ENCODE data around the gene CCT3.

Gene CCT3

GRCh38 chr1:156276532-156276931 is 61.6 kb downstream of the CCT3 start:
- no peak for DNase-seq

DNA sequence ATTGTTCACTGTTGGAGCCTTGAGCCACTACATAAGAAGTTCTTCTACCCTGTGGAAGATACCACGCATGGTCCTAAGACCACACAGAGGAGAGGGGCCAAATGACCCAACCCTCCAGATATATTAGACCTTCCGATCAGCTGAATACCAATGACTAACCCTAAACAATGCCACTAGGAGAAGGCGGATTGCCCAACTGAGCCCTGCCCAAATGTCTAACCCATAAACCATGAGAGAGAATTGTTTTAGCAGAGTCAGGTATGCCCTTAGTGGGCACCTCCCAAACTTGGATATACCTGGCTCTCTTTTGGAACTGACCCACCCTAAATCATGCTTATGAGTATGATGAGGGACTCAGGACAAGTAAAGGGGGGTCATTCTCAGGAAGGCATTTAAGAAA is 67.8 kb downstream of the CCT3 start:
- DNase-seq = no peak

DNA sequence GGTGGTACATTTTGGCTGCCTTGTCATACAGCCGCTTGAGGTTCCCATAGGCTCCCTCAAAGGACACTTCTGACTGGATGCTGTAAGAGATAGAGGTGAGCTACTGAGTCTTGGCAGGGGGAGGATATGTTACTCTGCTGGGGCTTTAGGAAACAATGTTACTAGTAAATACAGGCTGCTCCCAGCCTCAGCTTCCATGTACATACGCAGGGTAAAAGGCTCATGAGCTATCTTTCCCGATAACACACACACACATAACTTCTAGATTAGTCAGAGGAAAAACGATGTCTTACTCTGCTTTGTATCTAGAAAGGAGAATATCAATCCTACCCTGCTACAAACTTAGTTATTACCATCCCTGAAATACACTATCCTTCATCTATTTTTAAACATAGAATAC is 69.8 kb downstream of the CCT3 start:
- no peak for DNase-seq

- DNase-seq = no peak
Measured at GRCh38 chr1:156266051-156266450, 72.0 kb downstream of the CCT3 start.

DNA sequence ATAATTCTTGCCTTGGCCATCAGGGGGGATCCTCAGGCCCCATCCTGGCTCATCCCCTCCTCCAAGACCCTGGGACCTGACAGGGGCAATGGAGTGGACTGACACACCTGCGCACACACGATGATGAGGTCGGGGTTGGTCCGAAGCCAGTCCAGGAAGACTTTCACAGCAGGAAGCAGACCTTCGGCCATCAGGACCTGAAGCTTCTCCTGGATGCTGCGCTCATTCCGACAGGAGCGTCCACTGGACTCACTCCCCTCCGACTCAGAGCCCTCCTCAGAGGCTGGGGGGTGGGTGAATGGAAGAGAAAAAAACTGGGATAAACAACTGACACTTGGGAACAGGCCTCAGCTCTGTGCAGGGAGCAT is 74.8 kb downstream of the CCT3 start:
- no peak for DNase-seq

DNA sequence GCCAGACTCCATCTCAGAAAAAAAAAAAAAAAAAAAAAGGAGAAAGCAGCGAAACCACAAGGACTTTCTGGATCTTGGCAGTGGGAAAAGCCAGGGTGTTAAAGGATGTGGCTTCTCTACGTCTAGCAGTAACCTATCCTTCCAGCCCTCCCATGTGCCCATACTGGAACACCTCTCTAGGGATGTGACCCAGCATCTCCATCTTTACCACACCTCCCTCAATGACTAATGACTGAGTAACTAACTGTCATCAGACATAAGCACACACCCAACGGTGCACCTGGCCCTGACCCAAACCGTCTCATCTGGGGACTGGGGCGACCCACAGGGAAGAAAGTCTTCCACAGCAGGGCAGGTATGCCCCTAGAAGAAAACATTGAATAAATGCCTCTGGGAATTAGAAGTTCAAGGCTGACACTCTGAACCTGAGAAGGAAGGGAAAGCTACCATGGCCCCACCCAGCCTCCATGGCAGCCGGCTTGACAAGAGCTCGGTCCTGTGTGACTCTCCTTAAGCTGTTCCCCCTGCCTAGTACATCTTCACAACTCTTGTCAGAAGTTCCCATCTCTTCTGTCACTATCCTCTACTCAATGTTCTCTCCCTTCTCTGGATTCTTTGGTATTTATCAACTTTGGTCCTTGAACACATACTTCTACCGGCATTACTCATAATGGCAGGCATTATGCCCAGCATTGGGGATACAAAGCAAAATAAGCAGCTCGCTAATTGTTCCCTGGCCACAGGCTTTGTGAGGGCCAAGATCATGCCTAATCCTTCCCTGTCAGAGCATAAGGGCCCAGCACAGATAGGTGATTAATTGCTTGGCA is 75.4 kb downstream of the CCT3 start:
- DNase-seq = no peak

- no peak for DNase-seq
Measured at GRCh38 chr1:156260896-156261295, 77.2 kb downstream of the CCT3 start.

DNA sequence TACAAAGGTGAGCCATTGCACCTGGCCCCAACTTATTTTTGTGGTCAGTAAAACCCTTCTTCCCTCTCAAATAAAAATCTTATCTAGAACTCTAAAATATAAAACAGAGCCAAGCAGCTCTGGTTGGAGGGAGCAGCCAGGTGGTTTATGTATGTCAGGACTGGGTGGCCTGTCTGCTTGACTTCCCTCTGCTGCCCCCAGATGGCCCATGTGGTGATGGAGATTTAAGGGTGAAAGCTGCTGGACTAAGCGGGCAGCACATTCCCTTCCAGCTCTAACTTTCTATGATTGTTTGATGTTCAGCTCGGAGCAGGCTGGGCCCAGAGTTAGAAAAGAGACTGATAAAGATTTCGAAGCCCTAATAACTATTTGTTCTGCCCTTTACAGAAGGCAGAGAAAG is 78.3 kb downstream of the CCT3 start:
- no peak for DNase-seq

Data from activated CD8-positive, alpha-beta memory T cell treated with anti-CD3 and anti-CD28 coated beads for 24 hours (primary cell).